GM10266 (cell line): ENCODE measurements around the gene PHF24.

Experiments
- DNase-seq: peaks from one replicate; pipeline ENCODE4 v3.0.0; 2012; ENCODE audit errors: extremely low spot score
- TF ChIP-seq, protein P1 (sequence below): IDR thresholded peaks from 2 replicates; pipeline ENCODE4 v1.5.1; 2012; ENCODE audit warnings: mild to moderate bottlenecking, low read depth; ENCODE audit not compliant: control insufficient read depth, insufficient read depth; ENCODE audit errors: missing control alignments

Gene PHF24

DNA sequence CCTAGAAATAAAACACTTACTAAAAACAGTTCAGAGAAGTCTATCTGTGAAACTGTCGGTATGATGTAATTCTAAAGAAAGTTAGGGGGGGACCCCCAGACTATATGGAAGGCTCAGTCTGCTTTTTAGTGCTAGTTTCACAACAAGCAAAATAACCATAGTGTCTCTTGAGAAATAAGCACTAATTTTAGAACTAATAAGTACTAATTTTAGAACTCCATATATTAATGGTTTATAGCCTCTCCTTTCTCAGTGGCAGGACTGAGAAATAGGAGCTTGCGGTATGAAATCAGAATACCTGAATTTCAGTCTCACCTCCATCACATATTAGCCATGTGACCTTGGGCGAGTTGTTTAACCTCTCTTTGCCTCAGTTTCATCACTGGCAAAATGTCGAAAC lies 1.4 kb upstream of the PHF24 start:
- TF ChIP-seq, protein P1, sequence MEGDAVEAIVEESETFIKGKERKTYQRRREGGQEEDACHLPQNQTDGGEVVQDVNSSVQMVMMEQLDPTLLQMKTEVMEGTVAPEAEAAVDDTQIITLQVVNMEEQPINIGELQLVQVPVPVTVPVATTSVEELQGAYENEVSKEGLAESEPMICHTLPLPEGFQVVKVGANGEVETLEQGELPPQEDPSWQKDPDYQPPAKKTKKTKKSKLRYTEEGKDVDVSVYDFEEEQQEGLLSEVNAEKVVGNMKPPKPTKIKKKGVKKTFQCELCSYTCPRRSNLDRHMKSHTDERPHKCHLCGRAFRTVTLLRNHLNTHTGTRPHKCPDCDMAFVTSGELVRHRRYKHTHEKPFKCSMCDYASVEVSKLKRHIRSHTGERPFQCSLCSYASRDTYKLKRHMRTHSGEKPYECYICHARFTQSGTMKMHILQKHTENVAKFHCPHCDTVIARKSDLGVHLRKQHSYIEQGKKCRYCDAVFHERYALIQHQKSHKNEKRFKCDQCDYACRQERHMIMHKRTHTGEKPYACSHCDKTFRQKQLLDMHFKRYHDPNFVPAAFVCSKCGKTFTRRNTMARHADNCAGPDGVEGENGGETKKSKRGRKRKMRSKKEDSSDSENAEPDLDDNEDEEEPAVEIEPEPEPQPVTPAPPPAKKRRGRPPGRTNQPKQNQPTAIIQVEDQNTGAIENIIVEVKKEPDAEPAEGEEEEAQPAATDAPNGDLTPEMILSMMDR: no peak
- DNase-seq: peak; percentile 63

DNA sequence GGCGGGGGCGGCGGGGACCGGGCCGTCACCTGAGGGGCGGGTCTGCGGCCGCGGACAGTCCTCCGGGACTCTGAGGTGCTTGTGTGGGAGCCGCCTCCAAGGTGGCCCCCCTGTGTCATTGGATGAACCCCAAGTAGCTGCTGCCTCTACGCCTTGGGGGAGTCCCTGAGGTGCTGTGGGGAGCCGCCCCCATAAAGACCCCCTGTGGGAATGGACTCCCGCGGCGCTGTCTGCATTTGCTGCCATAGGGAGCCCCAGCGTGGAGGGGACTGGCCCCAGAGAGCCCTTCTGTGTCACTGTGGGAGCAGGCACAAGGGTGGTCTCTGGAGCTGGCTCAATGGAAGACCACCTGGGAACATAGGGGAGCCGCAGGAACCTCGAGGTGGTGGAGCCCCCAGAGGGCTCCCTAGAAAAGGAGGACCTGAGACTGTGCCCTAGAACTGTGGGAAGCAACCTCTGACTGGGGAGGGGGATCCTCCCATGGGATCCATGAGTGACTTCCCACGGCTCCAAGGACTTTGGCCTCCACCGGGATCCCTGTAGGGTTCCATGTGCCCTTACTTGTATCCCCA lies 412 bp downstream of the PHF24 start:
- TF ChIP-seq, protein P1: no peak

DNA sequence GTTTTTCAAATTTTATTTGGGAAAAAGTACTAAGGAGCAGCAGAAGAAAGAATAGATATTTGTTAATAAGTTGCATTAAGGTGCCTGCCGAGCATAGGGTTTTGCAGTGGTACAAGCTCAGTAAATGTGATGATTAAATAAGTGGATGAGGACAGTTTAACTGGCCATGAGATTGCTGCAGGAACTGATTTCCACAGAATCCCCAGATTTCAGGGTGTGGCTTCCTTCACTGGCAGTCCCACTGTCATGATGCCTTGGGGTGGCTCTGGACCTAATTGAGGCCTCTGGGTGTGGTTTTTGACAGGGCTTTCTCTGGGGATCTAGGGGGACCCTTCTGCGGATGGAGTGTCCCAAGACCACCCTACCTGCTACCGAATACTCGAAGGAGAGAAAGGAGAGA lies 1.4 kb downstream of the PHF24 start:
- DNase-seq: no peak

More for the DNA sequence above, 412 bp downstream of the PHF24 start:
- DNase-seq: no peak

DNA sequence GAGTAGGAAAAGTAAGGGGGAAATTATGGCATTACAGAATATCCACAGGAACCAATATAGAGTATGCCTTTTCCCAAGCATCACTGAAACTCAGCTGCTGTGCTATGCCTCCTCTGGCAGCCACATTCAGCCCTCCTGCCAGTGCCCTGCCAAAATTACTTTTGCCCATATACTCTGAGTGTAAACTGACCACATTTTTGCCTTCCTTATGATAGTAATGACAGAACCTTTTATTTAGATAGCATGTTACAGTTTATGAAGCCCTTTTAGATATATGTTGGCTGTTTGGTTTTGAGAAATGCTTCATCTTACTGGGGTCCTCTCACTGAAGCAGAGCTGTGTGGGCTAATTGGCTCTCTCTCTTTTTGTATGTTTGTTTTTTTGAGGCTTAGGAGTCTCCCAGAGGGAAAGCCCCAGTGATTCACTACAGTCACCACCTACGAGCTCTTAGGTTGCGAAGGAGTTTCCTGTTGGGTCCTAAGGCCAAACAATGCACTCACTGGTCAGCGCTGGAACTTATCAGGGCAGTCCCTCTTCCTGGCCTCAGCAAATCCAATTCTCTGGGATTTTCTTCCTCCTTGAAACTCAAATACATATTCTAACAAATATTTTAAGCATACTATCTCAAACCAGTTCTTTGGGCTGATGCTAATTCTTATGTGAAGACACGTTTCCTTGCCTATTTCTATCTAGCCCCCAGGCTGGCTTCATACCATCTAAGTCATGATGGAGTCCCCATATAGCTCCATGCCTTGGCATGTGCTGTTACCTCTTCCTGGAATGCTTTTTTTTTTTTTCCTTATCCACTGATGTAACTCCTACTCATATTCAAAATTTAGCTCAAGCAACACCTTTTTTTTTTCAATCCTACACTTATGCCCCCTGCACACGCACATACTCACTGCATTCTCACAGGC lies 3.7 kb downstream of the PHF24 start:
- TF ChIP-seq, protein P1: no peak
- DNase-seq: no peak

More for the DNA sequence above, 1.4 kb downstream of the PHF24 start:
- TF ChIP-seq, protein P1: no peak

DNA sequence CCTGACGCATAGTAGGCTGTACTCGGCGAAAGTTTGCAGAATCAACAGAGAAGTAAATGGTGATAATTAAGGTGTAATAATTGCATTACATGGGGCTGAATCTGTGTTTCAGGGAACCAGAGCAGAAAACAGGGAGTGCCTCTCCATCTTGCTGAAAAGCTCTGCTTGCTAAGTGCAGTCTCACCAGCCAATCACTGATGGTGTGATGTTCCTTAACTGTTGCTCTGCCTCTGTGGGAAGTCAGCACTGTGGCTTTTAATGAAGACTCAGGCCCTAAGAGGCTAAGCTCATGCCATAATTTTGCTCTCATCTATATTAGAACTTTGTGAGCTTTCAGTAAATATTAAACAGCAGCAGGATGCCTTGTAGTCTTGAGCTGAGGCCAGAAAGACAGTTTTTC lies 4.5 kb downstream of the PHF24 start:
- TF ChIP-seq, protein P1: no peak
- no peak for DNase-seq

DNA sequence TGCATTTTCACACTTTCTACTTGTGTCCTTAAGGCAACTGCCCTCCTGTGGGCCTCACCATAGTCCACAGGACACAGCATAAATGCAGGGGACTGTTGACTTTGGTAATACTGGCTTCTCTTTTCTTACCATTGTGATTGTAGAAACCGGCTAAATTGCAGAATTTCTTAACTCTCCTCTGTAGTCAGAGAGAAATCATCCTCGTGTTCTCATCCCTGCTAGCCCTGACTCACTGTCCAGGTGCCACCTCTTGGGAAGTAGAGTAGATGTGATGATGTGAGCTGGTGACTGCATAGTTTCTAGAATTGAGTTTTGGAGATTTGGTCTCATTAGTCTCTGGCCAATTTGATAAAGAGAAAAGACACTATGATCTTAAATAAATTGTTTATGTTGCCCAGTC lies 5.5 kb downstream of the PHF24 start:
- no peak for DNase-seq
- TF ChIP-seq, protein P1: no peak

DNA sequence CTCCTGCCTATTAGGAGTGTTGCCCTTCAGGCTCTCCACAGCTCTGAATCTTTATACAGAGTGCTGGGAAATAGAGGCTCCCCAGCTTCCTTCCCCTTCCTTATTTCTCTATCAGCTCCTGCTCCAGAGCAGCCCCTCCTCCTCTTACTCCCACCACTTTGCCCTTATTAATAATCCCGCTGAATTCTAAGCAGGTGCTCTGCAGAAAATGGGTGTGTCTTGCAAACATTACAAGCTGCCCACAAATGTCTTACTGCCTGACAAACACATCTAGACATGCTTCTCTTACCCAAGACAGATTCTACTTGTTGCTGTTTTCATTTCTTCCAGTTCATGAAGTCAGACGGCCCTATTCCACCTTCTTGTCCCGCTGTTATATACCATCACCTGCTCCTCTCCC lies 6.4 kb downstream of the PHF24 start:
- no peak for DNase-seq
- TF ChIP-seq, protein P1: no peak
